ENCODE measurements around the gene KL.

DNA sequence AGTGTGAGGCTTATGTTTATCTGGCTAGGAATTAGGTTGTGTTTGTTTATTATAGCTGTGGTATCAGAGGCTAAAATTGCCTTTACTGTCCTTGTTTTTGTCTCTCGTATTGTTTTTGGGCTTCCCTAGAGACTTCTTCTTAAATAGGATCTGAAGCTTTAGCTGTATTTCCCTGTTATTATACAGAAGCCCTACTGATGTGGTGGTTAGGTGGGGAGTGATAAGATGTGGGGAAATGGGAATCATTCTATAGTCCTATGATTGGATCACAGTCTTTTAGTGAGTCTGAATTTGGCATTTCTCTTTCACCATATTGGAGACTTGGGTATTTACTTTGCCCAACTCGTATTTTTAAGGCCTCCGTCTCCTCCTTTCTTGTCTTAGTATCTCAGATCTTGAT is 8.3 kb upstream of the KL start:
- TF ChIP-seq, protein P1, sequence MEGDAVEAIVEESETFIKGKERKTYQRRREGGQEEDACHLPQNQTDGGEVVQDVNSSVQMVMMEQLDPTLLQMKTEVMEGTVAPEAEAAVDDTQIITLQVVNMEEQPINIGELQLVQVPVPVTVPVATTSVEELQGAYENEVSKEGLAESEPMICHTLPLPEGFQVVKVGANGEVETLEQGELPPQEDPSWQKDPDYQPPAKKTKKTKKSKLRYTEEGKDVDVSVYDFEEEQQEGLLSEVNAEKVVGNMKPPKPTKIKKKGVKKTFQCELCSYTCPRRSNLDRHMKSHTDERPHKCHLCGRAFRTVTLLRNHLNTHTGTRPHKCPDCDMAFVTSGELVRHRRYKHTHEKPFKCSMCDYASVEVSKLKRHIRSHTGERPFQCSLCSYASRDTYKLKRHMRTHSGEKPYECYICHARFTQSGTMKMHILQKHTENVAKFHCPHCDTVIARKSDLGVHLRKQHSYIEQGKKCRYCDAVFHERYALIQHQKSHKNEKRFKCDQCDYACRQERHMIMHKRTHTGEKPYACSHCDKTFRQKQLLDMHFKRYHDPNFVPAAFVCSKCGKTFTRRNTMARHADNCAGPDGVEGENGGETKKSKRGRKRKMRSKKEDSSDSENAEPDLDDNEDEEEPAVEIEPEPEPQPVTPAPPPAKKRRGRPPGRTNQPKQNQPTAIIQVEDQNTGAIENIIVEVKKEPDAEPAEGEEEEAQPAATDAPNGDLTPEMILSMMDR (IDR thresholded peaks at IDR 0.05): no peak
- TF ChIP-seq REST (IDR thresholded peaks at IDR 0.05; ENCODE audit: insufficient read depth in 1 of 2, low read depth in 2 of 2, low read length in 1 of 2) (no peak), POLR2AphosphoS5 (IDR thresholded peaks at IDR 0.05; ENCODE audit: low read depth, low read length) (no peak), SIN3A (IDR thresholded peaks at IDR 0.05; ENCODE audit: borderline replicate concordance, insufficient read depth, low read depth, low read length) (no peak), TCF7L2 (IDR thresholded peaks at IDR 0.05; ENCODE audit: low read depth, low read length) (no peak)

All from Panc1 (cell line).